COLO668 (cell line): ENCODE data around the gene PFN4.
A peak's percentile ranks its signal among the peaks of the same experiment; 100 is the strongest.

ENCODE experiments used
- DNase-seq: peaks from one replicate; lab custom pipeline; 2025; ENCODE audit not compliant: unreplicated experiment; lab: John Stamatoyannopoulos, UW

Gene PFN4

DNA sequence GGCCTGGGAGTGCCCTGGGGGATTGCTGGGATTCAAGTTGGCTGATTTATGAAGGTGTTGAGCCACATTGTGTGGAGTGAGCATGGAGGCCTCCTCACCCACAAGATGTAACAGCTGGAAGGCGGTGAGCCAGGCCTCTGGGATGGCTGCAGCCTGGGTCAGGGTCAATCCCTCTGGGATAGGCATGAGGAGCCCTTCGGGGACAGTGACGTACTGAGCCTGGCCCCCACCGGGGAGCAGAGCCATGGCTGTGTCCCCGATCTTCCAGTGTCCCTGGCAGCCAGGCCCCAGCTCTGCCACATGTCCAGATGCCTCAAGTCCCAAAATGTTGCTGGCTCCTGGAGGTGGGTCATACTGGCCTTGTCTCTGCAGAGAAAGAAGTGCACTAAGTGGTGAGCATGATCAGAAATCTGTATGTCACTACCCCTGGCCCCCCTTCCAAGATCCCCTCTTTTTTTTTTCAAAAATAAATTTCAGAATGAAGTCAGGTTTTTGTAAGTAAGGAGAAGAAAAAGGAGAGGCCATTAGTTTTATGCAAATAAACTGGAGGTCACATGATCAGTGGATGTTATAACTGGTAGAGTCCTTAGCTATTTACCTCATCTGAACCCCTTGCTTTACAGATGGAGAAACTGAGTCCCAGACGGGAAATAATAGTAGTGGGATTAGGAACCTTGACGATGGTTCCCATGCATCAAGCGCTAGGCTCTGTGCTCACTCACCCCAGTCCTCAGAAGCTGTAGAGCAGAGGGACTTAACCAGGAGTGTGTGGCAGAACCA lies 40.2 kb downstream of the PFN4 start:
- DNase-seq = no peak

DNA sequence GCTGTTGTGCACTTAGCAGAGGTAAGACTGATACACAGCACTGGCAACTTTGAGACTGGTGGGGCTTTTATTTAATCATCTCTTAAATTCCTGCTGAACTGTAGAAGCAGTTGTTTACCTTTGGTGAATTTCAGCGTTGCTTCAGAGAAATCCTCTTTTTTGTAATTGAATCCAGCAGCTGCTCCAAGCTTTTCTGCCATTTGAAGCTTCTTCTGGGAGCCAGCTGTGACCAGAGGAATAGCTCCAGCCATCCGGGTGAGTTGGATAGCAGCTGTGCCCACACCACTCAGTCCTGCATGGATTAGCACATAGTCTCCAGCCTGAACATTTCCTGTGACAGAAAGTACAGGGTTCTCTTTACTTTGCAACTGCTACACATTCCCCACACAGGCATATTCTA lies 42.4 kb downstream of the PFN4 start:
- DNase-seq = peak; percentile 73

DNA sequence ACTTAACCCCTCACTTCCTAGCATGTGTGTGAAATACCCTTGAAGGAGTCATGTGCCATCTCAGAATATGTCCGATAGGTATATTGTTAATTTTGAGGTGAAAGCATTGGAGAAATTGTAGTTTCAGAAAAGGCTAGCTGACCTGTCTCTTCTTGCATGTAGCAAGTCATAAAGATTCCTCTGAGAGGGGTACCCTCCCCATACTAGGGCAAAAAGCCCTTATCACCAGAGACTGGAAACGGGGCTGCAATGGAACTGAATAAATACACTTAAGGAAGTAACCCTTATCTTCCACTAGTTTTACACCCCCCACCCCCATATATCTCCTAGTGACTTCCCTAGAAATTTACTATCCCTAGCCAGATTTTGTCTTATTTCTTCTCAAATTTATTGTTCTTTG lies 45.3 kb downstream of the PFN4 start:
- no peak for DNase-seq

- no peak for DNase-seq
These were observed 45.6 kb downstream of the PFN4 start for GRCh38 chr2:24077535-24077877.

GRCh38 chr2:24076849-24077534 lies 46.1 kb downstream of the PFN4 start:
- DNase-seq = peak; percentile 52

DNA sequence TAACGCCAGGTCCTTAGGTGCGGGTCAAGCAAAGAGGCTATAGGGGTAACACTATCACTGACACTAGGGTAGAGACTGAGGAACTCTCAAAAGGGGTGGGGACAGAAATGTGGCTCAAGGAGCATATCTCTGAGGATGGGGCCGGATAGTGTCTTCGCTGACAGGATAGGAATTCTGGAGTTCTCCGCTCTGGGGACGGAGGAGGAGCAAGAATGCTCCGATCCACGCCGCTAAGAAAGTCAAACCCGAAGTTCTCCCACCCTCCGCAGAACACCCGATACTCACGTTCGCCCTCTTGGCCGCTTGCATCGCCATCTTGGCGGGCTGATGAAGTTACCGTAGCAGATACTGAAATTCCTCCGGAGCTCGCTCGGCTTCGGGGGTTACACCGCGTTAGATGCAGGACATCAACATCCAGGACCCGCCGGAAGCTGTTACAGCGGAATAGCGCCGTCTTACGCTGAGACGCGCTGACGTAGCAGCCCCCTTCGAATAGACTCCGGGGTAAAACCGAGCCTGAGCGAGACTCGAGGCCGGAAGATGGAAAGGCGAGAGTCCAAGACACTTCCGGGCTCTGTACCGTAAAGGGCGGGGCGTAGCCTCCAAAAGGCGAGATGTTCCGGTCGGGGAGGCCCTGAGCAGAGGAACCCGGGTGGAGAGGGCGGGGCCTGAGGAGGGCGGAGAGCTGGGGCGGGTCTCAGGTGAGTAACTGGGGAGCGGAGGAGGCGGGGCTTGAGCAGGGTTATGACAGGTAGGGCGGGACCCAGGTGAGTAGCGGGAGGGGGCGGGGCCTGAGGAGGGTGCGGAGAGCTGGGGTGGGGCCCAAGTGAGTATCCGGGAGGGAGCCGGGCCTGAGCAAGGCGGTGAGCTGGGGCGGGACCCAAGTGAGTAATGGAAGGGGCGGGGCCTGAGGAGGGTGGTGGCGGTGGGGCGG lies 47.0 kb downstream of the PFN4 start, which contains the start of gene SF3B6:
TSS of gene SF3B6 (minus strand) at position 412 of the 934 bp plus-strand sequence. CDS start at position 315, 97 bp downstream.
- peak; percentile 100 for DNase-seq

- no peak for DNase-seq
These were observed 47.9 kb downstream of the PFN4 start for GRCh38 chr2:24075259-24075658.

GRCh38 chr2:24073816-24074215 lies 49.3 kb downstream of the PFN4 start:
- no peak for DNase-seq

GRCh38 chr2:24072259-24072658 lies 50.9 kb downstream of the PFN4 start:
- no peak for DNase-seq

GRCh38 chr2:24065341-24065740 lies 57.8 kb downstream of the PFN4 start:
- DNase-seq = no peak
